Bronchial smooth muscle cell (primary cell): Measurements from ENCODE around the gene CASTOR2. TPM values are rescaled to one million over a fixed set of nuclear protein-coding genes. Genes with fewer than 3 reads are reported as not detected.

ENCODE experiments used
- total RNA-seq: library from RNA; depleted of rRNA; stranded (reverse); fragments of >200 nt; gene quantifications from 2 replicates; pipeline ENCODE4 v1.2.1, GENCODE V29; 2014

Gene CASTOR2
- total RNA-seq = 9.5 and 17.2 TPM in 2 replicates

DNA sequence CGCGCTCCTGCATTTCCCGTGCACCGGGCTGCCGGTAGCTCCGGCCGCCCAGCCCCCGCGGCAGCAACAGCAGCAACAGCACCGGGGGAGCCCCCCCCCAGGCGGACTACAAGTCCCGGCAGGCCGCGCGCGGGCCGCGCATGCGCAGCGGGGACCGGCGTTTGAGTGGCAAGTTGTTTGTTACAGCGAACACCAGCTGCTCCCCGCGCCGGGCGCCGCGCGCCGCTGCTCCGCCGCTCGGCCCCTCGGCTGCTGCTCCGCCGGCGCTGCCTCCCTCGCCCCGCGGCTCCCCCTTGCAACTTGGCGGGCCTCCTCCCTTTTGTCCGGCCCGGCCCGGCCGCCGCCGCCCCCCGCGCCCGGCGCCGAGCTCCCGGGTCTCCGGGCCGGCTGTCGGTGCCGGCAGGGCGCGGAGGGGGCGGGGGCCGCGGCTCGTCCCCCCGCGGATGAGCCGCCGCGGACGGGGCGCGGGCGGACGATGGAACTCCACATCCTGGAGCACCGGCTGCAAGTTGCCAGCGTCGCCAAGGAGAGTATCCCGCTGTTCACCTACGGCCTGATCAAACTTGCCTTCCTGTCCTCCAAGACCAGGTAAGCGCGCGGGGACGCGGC is at the start of gene CASTOR2:
CASTOR2 (plus strand) TSS at position 195 of the 609 bp plus-strand sequence; CDS start at position 476, 281 bp downstream.

Other genes with a start within 250 kb of the CASTOR2 start
- gene NCF1, start 190.7 kb upstream of the CASTOR2 start, total RNA-seq = under 0.01 TPM in 1 of 2 replicates, not detected in the other
- 5.1 and 9.5 TPM in 2 replicates for gene GTF2IRD2, start 113.1 kb upstream of the CASTOR2 start, total RNA-seq
- 48.9 and 58.8 TPM in 2 replicates for gene RCC1L, start 109.1 kb downstream of the CASTOR2 start, total RNA-seq
- 19.7 and 21.0 TPM in 2 replicates for gene GTF2IRD2B, start 127.9 kb downstream of the CASTOR2 start, total RNA-seq